Epithelial cell of esophagus (primary cell): ENCODE results near the gene CUBN.

Experiments
- DNase-seq: peaks from one replicate; pipeline ENCODE4 v3.0.0; 2010; ENCODE audit warnings: low read depth
- H3K4me3 ChIP-seq: 2 replicates; pipeline ENCODE4 v1.5.1; 2011; ENCODE audit warnings: mild to moderate bottlenecking, low read length, control low read depth
- CTCF ChIP-seq: IDR thresholded peaks from 2 replicates; pipeline ENCODE4 v1.5.1; 2011; ENCODE audit warnings: low read depth, mild to moderate bottlenecking, low read length, control low read depth, inconsistent platforms; ENCODE audit not compliant: insufficient read depth; ENCODE audit errors: missing control alignments

Gene CUBN

GRCh38 chr10:17086865-17087367 lies 42.7 kb downstream of the CUBN start:
- H3K4me3 ChIP-seq: no peak overlapping the region
- TF ChIP-seq CTCF: no peak
- DNase-seq: no peak

GRCh38 chr10:17085011-17085725 lies 44.4 kb downstream of the CUBN start:
- no peak for TF ChIP-seq CTCF
- H3K4me3 ChIP-seq: no peak overlapping the region

GRCh38 chr10:17084258-17084657 lies 45.4 kb downstream of the CUBN start:
- no peak for DNase-seq
- no peak overlapping the region for H3K4me3 ChIP-seq

More at GRCh38 chr10:17085011-17085725, 44.4 kb downstream of the CUBN start:
- DNase-seq: no peak

GRCh38 chr10:17081431-17081830 lies 48.2 kb downstream of the CUBN start:
- no peak for DNase-seq
- no peak for TF ChIP-seq CTCF
- no peak overlapping the region for H3K4me3 ChIP-seq

More at GRCh38 chr10:17084258-17084657, 45.4 kb downstream of the CUBN start:
- TF ChIP-seq CTCF: no peak

GRCh38 chr10:17077890-17078289 lies 51.7 kb downstream of the CUBN start:
- H3K4me3 ChIP-seq: no peak overlapping the region
- no peak for TF ChIP-seq CTCF
- no peak for DNase-seq

GRCh38 chr10:17077346-17077781 lies 52.2 kb downstream of the CUBN start:
- DNase-seq: no peak
- TF ChIP-seq CTCF: no peak
- no peak overlapping the region for H3K4me3 ChIP-seq

GRCh38 chr10:17076626-17077345 lies 52.8 kb downstream of the CUBN start:
- TF ChIP-seq CTCF: no peak
- no peak for DNase-seq
- no peak overlapping the region for H3K4me3 ChIP-seq
